ENCODE results near the gene DPH7. TPM values are rescaled to one million over a fixed set of nuclear protein-coding genes. Genes with fewer than 3 reads are reported as not detected.

DPH7 gene
- total RNA-seq, 1 donor from 2014 or later, result 57.2 TPM

- Histone ChIP-seq H3K27me3 (no peaks in the 10 kb centered on the region), H3K4me3 (no peak overlapping the region), H3K36me3 (peaks cover 17 to 34% of the 10 kb centered on the region in 2 donors), H3K4me1 (peaks cover 0 to 18% of the 10 kb centered on the region in 2 donors), H3K9me3 (no peaks in the 10 kb centered on the region), H3K27ac (no peak overlapping the region)
- DNase-seq (ENCODE audit: low spot score in 2 of 2), result no peak
- intact Hi-C loops (cut with DNase I), result no loop called here
- TF ChIP-seq CTCF (IDR thresholded peaks at IDR 0.05), result no peak
Measured at GRCh38 chr9:137581361-137582285, 2.9 kb upstream of the DPH7 start.

GRCh38 chr9:137580954-137581322, 2.2 kb upstream of the DPH7 start:
- Histone ChIP-seq H3K36me3 (peaks cover 11 to 27% of the 10 kb centered on the region in 2 donors), H3K27me3 (no peaks in the 10 kb centered on the region), H3K4me1 (peaks cover 0 to 18% of the 10 kb centered on the region in 2 donors), H3K9me3 (no peaks in the 10 kb centered on the region), H3K4me3 (no peak overlapping the region), H3K27ac (no peak overlapping the region)
- TF ChIP-seq CTCF (IDR thresholded peaks at IDR 0.05), result no peak
- intact Hi-C loops (cut with DNase I), result no loop called here
- no peak for DNase-seq (ENCODE audit: low spot score in 2 of 2)

GRCh38 chr9:137580209-137580953, 1.7 kb upstream of the DPH7 start:
- Histone ChIP-seq H3K9me3 (no peaks in the 10 kb centered on the region), H3K4me3 (no peak overlapping the region), H3K4me1 (peaks cover 0 to 18% of the 10 kb centered on the region in 2 donors), H3K27me3 (no peaks in the 10 kb centered on the region), H3K36me3 (peaks cover 6 to 22% of the 10 kb centered on the region in 2 donors), H3K27ac (no peak overlapping the region)
- no peak for DNase-seq (ENCODE audit: low spot score in 2 of 2)
- no peak for TF ChIP-seq CTCF (IDR thresholded peaks at IDR 0.05)
- intact Hi-C loops (cut with DNase I), result no loop called here

- DNase-seq (ENCODE audit: low spot score in 2 of 2), result no peak
- Histone ChIP-seq H3K9me3 (no peaks in the 10 kb centered on the region), H3K27ac (peak overlapping the region; percentile 70 to 78), H3K4me3 (peak overlapping the region; percentile 88 to 92), H3K27me3 (no peaks in the 10 kb centered on the region), H3K36me3 (peaks cover 7 to 33% of the 10 kb centered on the region in 2 donors), H3K4me1 (peaks cover 0 to 18% of the 10 kb centered on the region in 2 donors)
- intact Hi-C loops (cut with DNase I), result loop anchor here (2.0 kb wide), 1 partner anchor 40 kb away; the partner anchor contains the start of gene EHMT1
- TF ChIP-seq CTCF (IDR thresholded peaks at IDR 0.05), result no peak
Measured at GRCh38 chr9:137579259-137579604, 507 bp upstream of the DPH7 start.

- H3K4me1 ChIP-seq, result peaks cover 0 to 18% of the 10 kb centered on the region in 2 donors
- H3K36me3 ChIP-seq, result peaks cover 22 to 32% of the 10 kb centered on the region in 2 donors
- no peaks in the 10 kb centered on the region for H3K27me3 ChIP-seq
- no peak for TF ChIP-seq CTCF (IDR thresholded peaks at IDR 0.05)
- no peak overlapping the region for H3K4me3 ChIP-seq
- intact Hi-C loops (cut with DNase I), result no loop called here
- no peak for DNase-seq (ENCODE audit: low spot score in 2 of 2)
- no peaks in the 10 kb centered on the region for H3K9me3 ChIP-seq
- no peak overlapping the region for H3K27ac ChIP-seq
Measured at GRCh38 chr9:137575716-137576411, 2.9 kb downstream of the DPH7 start.
